A549 treated with AZD9567 at 1 μM for 4 hours (cell line): ENCODE measurements around the gene HMGN1. TPM values are rescaled to one million over a fixed set of nuclear protein-coding genes. Genes with fewer than 3 reads are reported as not detected.

Experiments used
- total RNA-seq: library from RNA; stranded (reverse); fragments of 200-300 nt; extraction: Qiagen RNA extraction; gene quantifications from 5 replicates; pipeline ENCODE4 v1.2.3, GENCODE V29; 2022; ENCODE audit not compliant: insufficient read depth

HMGN1 gene
- 159 to 191 TPM (median 181 TPM) in 5 replicates for total RNA-seq

DNA sequence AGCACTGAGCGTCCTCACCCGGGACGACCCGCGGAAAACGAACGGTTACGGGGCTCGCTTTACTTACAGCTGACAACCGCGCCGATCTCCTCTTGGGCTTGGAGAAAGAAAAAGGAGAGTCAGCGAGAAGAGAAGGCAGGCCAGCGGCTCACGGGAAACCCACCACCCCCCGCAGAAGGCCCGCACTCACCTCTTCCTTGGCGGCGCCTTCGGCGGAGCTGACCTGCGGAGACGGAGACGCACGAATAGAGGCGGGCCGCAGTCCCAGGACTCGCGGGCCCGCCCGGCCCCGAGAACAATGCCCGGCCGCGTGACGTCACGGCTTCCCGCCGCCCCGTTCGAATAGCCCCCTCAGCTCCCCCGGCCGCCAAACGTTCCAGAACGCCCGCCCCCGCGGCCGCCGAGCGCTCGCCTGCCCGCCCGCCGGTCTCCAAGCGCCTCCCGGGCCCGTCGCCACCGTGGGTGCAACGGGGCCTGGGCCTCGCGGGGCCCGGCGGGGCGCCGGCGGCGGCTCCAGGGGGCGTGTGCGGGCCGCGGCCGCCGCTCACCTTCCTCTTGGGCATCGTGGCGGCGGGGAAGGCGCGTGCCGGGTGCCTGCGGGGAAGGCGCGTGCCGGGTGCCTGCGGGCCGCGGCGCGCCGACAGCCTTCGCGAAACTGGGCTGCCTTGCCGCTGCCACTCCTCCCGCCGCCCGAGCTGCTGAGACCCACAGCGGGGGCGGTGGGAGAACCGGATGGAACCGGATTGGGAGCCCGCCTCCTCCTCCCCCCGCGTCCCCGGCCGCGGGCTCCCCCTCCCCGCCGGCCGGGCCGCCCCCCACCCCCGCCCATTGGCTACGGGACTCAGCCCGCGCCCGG lies at the start of gene HMGN1:
Gene HMGN1 (minus strand): TSS at position 734 of the 856 bp plus-strand sequence. CDS start 171 bp downstream, at position 563.

GRCh38 chr21:39313571-39314142 lies 35.2 kb downstream of the HMGN1 start, which contains the start of gene BRWD1:
BRWD1 (minus strand) TSS chr21:39313632; CDS start chr21:39313491, 141 bp downstream.

Other genes with a start within 250 kb of the HMGN1 start
- 79.9 to 96.2 TPM (median 86.9 TPM) in 5 replicates for gene PSMG1, start 165.6 kb downstream of the HMGN1 start, total RNA-seq
- 6.8 to 11.3 TPM (median 9.8 TPM) in 5 replicates for gene BRWD1, start 35.5 kb downstream of the HMGN1 start, total RNA-seq
- gene LCA5L, start 96.7 kb upstream of the HMGN1 start, total RNA-seq, result 1.4 to 3.2 TPM (median 1.5 TPM) in 5 replicates
- gene SH3BGR, start 102.9 kb upstream of the HMGN1 start, total RNA-seq, result 0.37 to 1.2 TPM (median 0.91 TPM) in 4 of 5 replicates, not detected in the other